ENCODE results near the gene ARHGAP28. TPM values are rescaled to one million over a fixed set of nuclear protein-coding genes. Genes with fewer than 3 reads are reported as not detected.

The ARHGAP28 gene
- polyA plus RNA-seq, 1 of the 3 experiments (the other 2 are of a cell fraction): 0.99 TPM

DNA sequence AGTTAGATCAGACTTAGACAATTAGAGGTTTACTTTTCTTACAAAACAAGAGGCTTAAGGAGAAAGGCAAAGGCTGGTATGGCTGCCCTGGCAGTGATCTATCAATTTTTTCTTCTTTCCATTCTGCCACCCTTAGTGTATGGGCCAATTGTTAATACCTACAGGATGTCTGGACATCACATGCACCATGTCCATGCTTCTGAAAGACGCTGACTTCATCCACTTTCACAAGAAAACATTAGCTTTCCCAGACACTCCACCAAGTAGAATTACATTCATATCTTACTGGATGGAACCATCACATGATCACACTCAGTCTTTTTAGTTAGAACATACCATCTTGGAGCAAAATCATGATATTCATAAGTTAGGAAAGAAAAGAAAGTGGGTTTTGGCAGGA is 120.9 kb downstream of the ARHGAP28 start:
- H3K27me3 ChIP-seq (ENCODE audit: insufficient read depth): no peaks in the 10 kb centered on the region
- H3K4me2 ChIP-seq: no peak overlapping the region
- no peak overlapping the region for H3K4me3 ChIP-seq (ENCODE audit: low read depth in 2 of 2, low read length in 1 of 2)
- no peaks in the 10 kb centered on the region for H3K79me2 ChIP-seq (ENCODE audit: insufficient read depth)
- no peak for TF ChIP-seq MEF2A (IDR thresholded peaks at IDR 0.05; ENCODE audit: borderline replicate concordance, low read depth)
- TF ChIP-seq, protein P1, sequence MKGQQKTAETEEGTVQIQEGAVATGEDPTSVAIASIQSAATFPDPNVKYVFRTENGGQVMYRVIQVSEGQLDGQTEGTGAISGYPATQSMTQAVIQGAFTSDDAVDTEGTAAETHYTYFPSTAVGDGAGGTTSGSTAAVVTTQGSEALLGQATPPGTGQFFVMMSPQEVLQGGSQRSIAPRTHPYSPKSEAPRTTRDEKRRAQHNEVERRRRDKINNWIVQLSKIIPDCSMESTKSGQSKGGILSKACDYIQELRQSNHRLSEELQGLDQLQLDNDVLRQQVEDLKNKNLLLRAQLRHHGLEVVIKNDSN (IDR thresholded peaks at IDR 0.05; ENCODE audit: borderline replicate concordance, low read depth): no peak
- H2AFZ ChIP-seq (ENCODE audit: low read depth): no peak overlapping the region
- no peak overlapping the region for H3K9ac ChIP-seq
- no peaks in the 10 kb centered on the region for H3K9me2 ChIP-seq
- ChIA-PET CTCF (no interaction called here), POLR2A (no interaction called here)
- H3F3A ChIP-seq (replicated peaks; ENCODE audit: insufficient read depth): no peaks in the 10 kb centered on the region
- no peak for DNase-seq
- H4K20me1 ChIP-seq (ENCODE audit: insufficient read depth): no peaks in the 10 kb centered on the region
- 18% methylated on average over 1 of the region's 1 CpG for WGBS (ENCODE audit: low lambda C conversion rate)
- no peaks in the 10 kb centered on the region for H3K4me1 ChIP-seq (ENCODE audit: control insufficient read depth in 1 of 2, insufficient read depth in 2 of 2, low read depth in 1 of 2, low read length in 1 of 2)
- H3K27ac ChIP-seq (ENCODE audit: low read depth in 2 of 2, low read length in 1 of 2): no peak overlapping the region
- no peaks in the 10 kb centered on the region for H3K36me3 ChIP-seq (replicated peaks in 1 of 2; ENCODE audit: control insufficient read depth in 1 of 2, insufficient read depth in 2 of 2, low read length in 1 of 2)
- no peaks in the 10 kb centered on the region for H3K9me3 ChIP-seq

DNA sequence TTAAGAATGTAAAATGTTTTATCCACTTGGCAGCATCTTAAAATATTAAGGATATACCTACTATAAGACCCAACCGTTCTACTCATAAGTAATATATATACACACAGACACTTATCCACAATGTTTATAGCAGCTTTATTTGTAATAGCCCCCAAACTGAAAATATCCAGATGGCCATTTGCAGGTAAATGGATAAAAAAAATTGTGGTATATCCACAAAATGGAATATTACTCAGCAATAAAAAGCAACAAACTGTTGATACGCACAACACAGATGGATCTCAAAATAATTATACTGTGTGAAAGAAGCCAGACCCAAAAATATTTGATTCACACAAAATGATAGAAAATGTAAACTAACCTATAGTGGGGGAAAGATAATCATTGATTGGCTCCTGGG is 122.0 kb downstream of the ARHGAP28 start:
- Histone ChIP-seq H2AFZ (ENCODE audit: low read depth) (no peak overlapping the region), H3K4me1 (ENCODE audit: control insufficient read depth in 1 of 2, insufficient read depth in 2 of 2, low read depth in 1 of 2, low read length in 1 of 2) (no peaks in the 10 kb centered on the region), H3K4me2 (no peak overlapping the region), H3K9ac (no peak overlapping the region), H3K36me3 (replicated peaks in 1 of 2; ENCODE audit: control insufficient read depth in 1 of 2, insufficient read depth in 2 of 2, low read length in 1 of 2) (no peaks in the 10 kb centered on the region), H3K9me2 (no peaks in the 10 kb centered on the region), H3K79me2 (ENCODE audit: insufficient read depth) (no peaks in the 10 kb centered on the region), H3K27ac (ENCODE audit: low read depth in 2 of 2, low read length in 1 of 2) (no peak overlapping the region), H3K9me3 (no peaks in the 10 kb centered on the region), H3K27me3 (ENCODE audit: insufficient read depth) (no peaks in the 10 kb centered on the region), H3K4me3 (ENCODE audit: low read depth in 2 of 2, low read length in 1 of 2) (no peak overlapping the region), H3F3A (replicated peaks; ENCODE audit: insufficient read depth) (no peaks in the 10 kb centered on the region), H4K20me1 (ENCODE audit: insufficient read depth) (no peaks in the 10 kb centered on the region)
- no peak for DNase-seq
- POLR2A ChIA-PET: no interaction called here
- WGBS (ENCODE audit: low lambda C conversion rate): 89% methylated on average over 2 of the region's 2 CpGs
- CTCF ChIA-PET: interaction anchor here (0.9 kb wide), 1 partner anchor 33 kb away, joined by 4 read pairs; no protein-coding TSS in a partner anchor
- TF ChIP-seq, protein P2, sequence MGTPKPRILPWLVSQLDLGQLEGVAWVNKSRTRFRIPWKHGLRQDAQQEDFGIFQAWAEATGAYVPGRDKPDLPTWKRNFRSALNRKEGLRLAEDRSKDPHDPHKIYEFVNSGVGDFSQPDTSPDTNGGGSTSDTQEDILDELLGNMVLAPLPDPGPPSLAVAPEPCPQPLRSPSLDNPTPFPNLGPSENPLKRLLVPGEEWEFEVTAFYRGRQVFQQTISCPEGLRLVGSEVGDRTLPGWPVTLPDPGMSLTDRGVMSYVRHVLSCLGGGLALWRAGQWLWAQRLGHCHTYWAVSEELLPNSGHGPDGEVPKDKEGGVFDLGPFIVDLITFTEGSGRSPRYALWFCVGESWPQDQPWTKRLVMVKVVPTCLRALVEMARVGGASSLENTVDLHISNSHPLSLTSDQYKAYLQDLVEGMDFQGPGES (IDR thresholded peaks at IDR 0.05; ENCODE audit: low read depth, low read length): no peak
- TF ChIP-seq MXI1 (IDR thresholded peaks at IDR 0.05; ENCODE audit: low read depth, low read length): no peak
- no peak for TF ChIP-seq SMC3 (IDR thresholded peaks at IDR 0.05; ENCODE audit: low read depth, low read length)
- TF ChIP-seq, protein P3, sequence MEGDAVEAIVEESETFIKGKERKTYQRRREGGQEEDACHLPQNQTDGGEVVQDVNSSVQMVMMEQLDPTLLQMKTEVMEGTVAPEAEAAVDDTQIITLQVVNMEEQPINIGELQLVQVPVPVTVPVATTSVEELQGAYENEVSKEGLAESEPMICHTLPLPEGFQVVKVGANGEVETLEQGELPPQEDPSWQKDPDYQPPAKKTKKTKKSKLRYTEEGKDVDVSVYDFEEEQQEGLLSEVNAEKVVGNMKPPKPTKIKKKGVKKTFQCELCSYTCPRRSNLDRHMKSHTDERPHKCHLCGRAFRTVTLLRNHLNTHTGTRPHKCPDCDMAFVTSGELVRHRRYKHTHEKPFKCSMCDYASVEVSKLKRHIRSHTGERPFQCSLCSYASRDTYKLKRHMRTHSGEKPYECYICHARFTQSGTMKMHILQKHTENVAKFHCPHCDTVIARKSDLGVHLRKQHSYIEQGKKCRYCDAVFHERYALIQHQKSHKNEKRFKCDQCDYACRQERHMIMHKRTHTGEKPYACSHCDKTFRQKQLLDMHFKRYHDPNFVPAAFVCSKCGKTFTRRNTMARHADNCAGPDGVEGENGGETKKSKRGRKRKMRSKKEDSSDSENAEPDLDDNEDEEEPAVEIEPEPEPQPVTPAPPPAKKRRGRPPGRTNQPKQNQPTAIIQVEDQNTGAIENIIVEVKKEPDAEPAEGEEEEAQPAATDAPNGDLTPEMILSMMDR (IDR thresholded peaks at IDR 0.05): no peak
- TF ChIP-seq TEAD4 (IDR thresholded peaks at IDR 0.05; ENCODE audit: borderline replicate concordance, insufficient read depth): no peak
- TF ChIP-seq EP300 (IDR thresholded peaks at IDR 0.05; ENCODE audit: borderline replicate concordance in 1 of 2, low read depth in 1 of 2, low read length in 1 of 2): no peak
- TF ChIP-seq RAD21 (IDR thresholded peaks at IDR 0.05; ENCODE audit: low read length): no peak
- TF ChIP-seq RXRA (IDR thresholded peaks at IDR 0.05; ENCODE audit: borderline replicate concordance, low read depth): no peak
- TF ChIP-seq FOSL2 (IDR thresholded peaks at IDR 0.05; ENCODE audit: borderline replicate concordance, low read depth): no peak
- TF ChIP-seq JUND (IDR thresholded peaks at IDR 0.05): no peak
- TF ChIP-seq FOXM1 (IDR thresholded peaks at IDR 0.05; ENCODE audit: low read depth): no peak
- TF ChIP-seq, protein P4, sequence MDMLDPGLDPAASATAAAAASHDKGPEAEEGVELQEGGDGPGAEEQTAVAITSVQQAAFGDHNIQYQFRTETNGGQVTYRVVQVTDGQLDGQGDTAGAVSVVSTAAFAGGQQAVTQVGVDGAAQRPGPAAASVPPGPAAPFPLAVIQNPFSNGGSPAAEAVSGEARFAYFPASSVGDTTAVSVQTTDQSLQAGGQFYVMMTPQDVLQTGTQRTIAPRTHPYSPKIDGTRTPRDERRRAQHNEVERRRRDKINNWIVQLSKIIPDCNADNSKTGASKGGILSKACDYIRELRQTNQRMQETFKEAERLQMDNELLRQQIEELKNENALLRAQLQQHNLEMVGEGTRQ (IDR thresholded peaks at IDR 0.05; ENCODE audit: borderline replicate concordance, low read depth, low read length): no peak
- TF ChIP-seq TCF12 (IDR thresholded peaks at IDR 0.05): no peak
- TF ChIP-seq NFIC (IDR thresholded peaks at IDR 0.05; ENCODE audit: borderline replicate concordance): no peak
- no peak for TF ChIP-seq CHD2 (IDR thresholded peaks at IDR 0.05; ENCODE audit: low read length, partially characterized antibody)
